Panc1 (cell line): ENCODE results near the gene SLC2A1. TPM values are rescaled to one million over a fixed set of nuclear protein-coding genes. Genes with fewer than 3 reads are reported as not detected.

Experiments
- ATAC-seq: fragments of 200-7000 bp; cut with Tn5 transposase; 2 replicates; pipeline ENCODE4 v1.9.1; 2020; ENCODE audit warnings: mild to moderate bottlenecking, moderate library complexity
- BruUV-seq: library from RNA; stranded (reverse); fragments of 400-500 nt; replicated peaks from 2 replicates; lab custom pipeline; 2021; lab: Mats Ljungman, UMichigan
- CTCF ChIA-PET: fragments of 300-600 bp; sonication (Branson Sonifier 250); formaldehyde crosslinking; loops from one replicate; lab custom pipeline; 2022; ENCODE audit warnings: antibody characterized with exemption; lab: Charles Lee
- POLR2A ChIA-PET: fragments of 300-600 bp; sonication (Branson Sonifier 250); formaldehyde crosslinking; loops from one replicate; lab custom pipeline; 2022; ENCODE audit warnings: antibody characterized with exemption; lab: Charles Lee
- DNase-seq: peaks from one replicate; pipeline ENCODE4 v3.0.0-alpha.2; 2010; ENCODE audit warnings: low read depth, low spot score
- H3K27ac ChIP-seq: 2 replicates; pipeline ENCODE4 v1.5.1; 2011; ENCODE audit warnings: mild to moderate bottlenecking, low read length, inconsistent platforms
- H3K27me3 ChIP-seq: fragments of 200-500 bp; sonication (Bioruptor generic); 2 replicates; pipeline ENCODE4 v1.6.0; 2014; ENCODE audit warnings: low read length, inconsistent platforms; ENCODE audit not compliant: control insufficient read depth, insufficient read depth
- H3K36me3 ChIP-seq: fragments of 200-500 bp; sonication (Bioruptor generic); 2 replicates; pipeline ENCODE4 v1.5.1; 2014; ENCODE audit warnings: inconsistent platforms, mild to moderate bottlenecking, low read length, moderate library complexity; ENCODE audit not compliant: control insufficient read depth, insufficient read depth
- H3K4me1 ChIP-seq: 2 replicates; pipeline ENCODE4 v1.5.1; 2011; ENCODE audit warnings: inconsistent platforms, mild to moderate bottlenecking, low read length, moderate library complexity; ENCODE audit not compliant: control insufficient read depth, insufficient read depth
- H3K4me3 ChIP-seq, 2 experiments: 2 replicates each; pipeline ENCODE4 v1.5.1; 2011 to 2012; ENCODE audit warnings: low read depth in 2 of 2, low read length in 2 of 2, mild to moderate bottlenecking in 2 of 2, inconsistent platforms in 1 of 2, moderate library complexity in 1 of 2
- H3K9me3 ChIP-seq: fragments of 200-500 bp; sonication (Bioruptor generic); 2 replicates; pipeline ENCODE4 v1.5.1; 2014; ENCODE audit warnings: low read depth, mild to moderate bottlenecking, inconsistent platforms, low read length, moderate library complexity; ENCODE audit not compliant: control insufficient read depth, insufficient read depth
- POLR2AphosphoS5 ChIP-seq: IDR thresholded peaks from 2 replicates; pipeline ENCODE4 v1.6.1; 2012; ENCODE audit warnings: mild to moderate bottlenecking, low read depth, low read length, moderate library complexity
- SIN3A ChIP-seq: IDR thresholded peaks from 2 replicates; pipeline ENCODE4 v1.6.1; 2012; ENCODE audit warnings: low read depth, mild to moderate bottlenecking, low read length, moderate library complexity, borderline replicate concordance; ENCODE audit not compliant: insufficient read depth
- TCF7L2 ChIP-seq: IDR thresholded peaks from 2 replicates; pipeline ENCODE4 v1.6.1; 2011; ENCODE audit warnings: mild to moderate bottlenecking, low read depth, low read length, inconsistent platforms
- in situ Hi-C: cut with HindIII; loops from 2 replicates; pipeline ENCODE4 v1.10.0; 2016; ENCODE audit warnings: low sequenced_read_pairs, low pct_unique_long_range_greater_than_20kb
- intact Hi-C: fragments of 100-400 bp; cut with micrococcal nuclease; formaldehyde crosslinking; loops from one replicate; pipeline ENCODE4 v1.10.0; 2022; ENCODE audit not compliant: unreplicated experiment
- total RNA-seq: library from RNA; stranded (reverse); gene quantifications from one replicate; pipeline ENCODE4 v1.2.1, GENCODE V29; 2021; ENCODE audit not compliant: unreplicated experiment
- TF ChIP-seq, protein P1 (sequence below): fragments of 450-650 bp; IDR thresholded peaks from 2 replicates; pipeline ENCODE4 v1.5.1; 2017; ENCODE audit warnings: mild to moderate bottlenecking
- TF ChIP-seq, protein P2 (sequence below), 2 experiments: IDR thresholded peaks; 2 replicates each; pipeline ENCODE4 v1.6.1; 2011 to 2012; ENCODE audit warnings: low read depth in 2 of 2, control low read depth in 1 of 2, low read length in 1 of 2, mild to moderate bottlenecking in 1 of 2, moderate library complexity in 1 of 2; ENCODE audit not compliant: insufficient read depth in 1 of 2

The SLC2A1 gene
- total RNA-seq, 1 experiment from 2014 or later = 32.9 TPM

DNA sequence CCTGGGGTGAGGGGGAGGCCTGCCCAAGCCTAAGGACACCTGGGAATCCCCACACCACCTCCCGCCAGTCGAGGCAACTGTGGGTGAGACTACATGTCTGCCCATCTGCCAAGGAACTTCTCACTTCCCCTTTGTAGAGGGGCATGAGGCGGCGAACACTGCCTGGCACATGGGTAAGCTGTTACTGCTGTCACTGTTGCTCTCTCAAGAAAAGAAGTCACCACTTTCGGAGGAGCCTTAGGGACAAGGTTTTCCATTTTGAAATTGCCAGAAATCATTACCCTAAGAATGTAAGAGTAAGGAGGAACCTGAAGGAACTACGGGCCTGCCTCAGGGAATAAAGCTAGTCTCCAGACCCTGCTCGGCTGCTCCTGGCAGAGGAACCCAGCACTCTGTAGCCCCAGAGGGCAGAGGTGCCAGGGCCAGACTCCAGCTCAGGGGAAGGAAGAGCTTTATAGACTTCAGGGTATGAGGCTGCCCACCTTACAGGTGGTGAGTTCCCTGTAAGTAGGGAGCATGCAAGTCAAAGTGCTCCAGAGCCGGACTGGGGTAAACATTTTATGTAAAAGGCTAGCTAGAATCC is 23.3 kb downstream of the SLC2A1 start:
- no TSS peak for BruUV-seq
- no peaks in the 10 kb centered on the region for H3K36me3 ChIP-seq
- H3K27me3 ChIP-seq = no peaks in the 10 kb centered on the region
- ChIA-PET CTCF (interaction anchor here (1.6 kb wide), 1 partner anchor 138 kb away, joined by 4 read pairs; no protein-coding TSS in a partner anchor), POLR2A (interaction anchor here (0.8 kb wide), 1 partner anchor 18 kb away, joined by 4 read pairs; no protein-coding TSS in a partner anchor)
- H3K4me3 ChIP-seq = no peak overlapping the region
- DNase-seq (no peak), ATAC-seq (no peak)
- H3K27ac ChIP-seq = no peak overlapping the region
- H3K9me3 ChIP-seq = no peaks in the 10 kb centered on the region
- intact Hi-C loops = no loop called here
- H3K4me1 ChIP-seq = peaks cover 16% of the 10 kb centered on the region
- in situ Hi-C loops = no loop called here
- TF ChIP-seq TCF7L2 = no peak
- no peak for TF ChIP-seq SIN3A
- TF ChIP-seq, protein P1, sequence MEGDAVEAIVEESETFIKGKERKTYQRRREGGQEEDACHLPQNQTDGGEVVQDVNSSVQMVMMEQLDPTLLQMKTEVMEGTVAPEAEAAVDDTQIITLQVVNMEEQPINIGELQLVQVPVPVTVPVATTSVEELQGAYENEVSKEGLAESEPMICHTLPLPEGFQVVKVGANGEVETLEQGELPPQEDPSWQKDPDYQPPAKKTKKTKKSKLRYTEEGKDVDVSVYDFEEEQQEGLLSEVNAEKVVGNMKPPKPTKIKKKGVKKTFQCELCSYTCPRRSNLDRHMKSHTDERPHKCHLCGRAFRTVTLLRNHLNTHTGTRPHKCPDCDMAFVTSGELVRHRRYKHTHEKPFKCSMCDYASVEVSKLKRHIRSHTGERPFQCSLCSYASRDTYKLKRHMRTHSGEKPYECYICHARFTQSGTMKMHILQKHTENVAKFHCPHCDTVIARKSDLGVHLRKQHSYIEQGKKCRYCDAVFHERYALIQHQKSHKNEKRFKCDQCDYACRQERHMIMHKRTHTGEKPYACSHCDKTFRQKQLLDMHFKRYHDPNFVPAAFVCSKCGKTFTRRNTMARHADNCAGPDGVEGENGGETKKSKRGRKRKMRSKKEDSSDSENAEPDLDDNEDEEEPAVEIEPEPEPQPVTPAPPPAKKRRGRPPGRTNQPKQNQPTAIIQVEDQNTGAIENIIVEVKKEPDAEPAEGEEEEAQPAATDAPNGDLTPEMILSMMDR = no peak
- TF ChIP-seq, protein P2, sequence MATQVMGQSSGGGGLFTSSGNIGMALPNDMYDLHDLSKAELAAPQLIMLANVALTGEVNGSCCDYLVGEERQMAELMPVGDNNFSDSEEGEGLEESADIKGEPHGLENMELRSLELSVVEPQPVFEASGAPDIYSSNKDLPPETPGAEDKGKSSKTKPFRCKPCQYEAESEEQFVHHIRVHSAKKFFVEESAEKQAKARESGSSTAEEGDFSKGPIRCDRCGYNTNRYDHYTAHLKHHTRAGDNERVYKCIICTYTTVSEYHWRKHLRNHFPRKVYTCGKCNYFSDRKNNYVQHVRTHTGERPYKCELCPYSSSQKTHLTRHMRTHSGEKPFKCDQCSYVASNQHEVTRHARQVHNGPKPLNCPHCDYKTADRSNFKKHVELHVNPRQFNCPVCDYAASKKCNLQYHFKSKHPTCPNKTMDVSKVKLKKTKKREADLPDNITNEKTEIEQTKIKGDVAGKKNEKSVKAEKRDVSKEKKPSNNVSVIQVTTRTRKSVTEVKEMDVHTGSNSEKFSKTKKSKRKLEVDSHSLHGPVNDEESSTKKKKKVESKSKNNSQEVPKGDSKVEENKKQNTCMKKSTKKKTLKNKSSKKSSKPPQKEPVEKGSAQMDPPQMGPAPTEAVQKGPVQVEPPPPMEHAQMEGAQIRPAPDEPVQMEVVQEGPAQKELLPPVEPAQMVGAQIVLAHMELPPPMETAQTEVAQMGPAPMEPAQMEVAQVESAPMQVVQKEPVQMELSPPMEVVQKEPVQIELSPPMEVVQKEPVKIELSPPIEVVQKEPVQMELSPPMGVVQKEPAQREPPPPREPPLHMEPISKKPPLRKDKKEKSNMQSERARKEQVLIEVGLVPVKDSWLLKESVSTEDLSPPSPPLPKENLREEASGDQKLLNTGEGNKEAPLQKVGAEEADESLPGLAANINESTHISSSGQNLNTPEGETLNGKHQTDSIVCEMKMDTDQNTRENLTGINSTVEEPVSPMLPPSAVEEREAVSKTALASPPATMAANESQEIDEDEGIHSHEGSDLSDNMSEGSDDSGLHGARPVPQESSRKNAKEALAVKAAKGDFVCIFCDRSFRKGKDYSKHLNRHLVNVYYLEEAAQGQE (IDR thresholded peaks at IDR 0.05; ENCODE audit: insufficient read depth in 1 of 2, low read depth in 2 of 2, low read length in 1 of 2) = no peak
- no peak for TF ChIP-seq POLR2AphosphoS5

DNA sequence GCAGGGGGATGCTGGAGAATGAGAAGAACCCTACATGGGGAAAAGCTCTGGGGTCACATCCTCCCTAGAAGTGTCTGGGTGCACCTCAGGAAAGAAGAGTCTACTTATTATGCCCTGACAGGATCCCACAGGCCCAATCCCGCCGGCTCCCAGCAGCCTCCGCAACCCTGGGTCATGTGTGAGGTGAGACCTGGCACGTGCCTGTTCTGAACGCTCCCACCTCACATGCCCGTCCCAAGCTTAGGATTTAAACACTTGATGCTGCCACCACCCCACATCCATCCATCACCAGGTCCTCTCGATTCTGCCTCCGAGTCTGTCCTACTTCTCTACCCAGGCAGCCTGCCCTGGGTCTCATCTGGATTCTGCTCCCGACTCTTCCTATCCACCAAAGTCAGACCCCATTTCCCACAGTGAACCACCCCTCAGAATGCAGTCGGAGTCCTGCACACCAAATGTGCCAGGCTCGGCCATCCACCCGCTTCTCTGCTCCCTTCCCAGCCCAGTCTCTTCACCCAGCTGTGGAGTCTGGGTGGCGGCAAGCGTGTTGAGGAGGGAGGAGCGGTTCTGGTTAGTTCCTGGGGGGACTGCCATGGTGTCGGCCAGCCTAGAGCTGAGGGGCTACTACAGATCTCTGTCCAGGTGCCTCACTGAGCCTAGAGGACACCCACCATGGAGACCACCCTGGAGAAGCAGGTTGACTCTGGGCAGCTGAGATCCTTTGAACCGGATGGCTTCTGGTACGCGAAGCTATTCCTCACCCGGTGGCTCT is 23.9 kb downstream of the SLC2A1 start:
- POLR2A ChIA-PET = interaction anchor here (0.8 kb wide), 1 partner anchor 18 kb away, joined by 4 read pairs; no protein-coding TSS in a partner anchor

More for the DNA sequence above, 23.9 kb downstream of the SLC2A1 start:
- intact Hi-C loops (no loop called here), in situ Hi-C loops (no loop called here)
- no peak for DNase-seq
- no peaks in the 10 kb centered on the region for H3K36me3 ChIP-seq
- BruUV-seq = no TSS peak
- CTCF ChIA-PET = interaction anchor here (1.6 kb wide), 1 partner anchor 139 kb away, joined by 4 read pairs; no protein-coding TSS in a partner anchor
- no peak for TF ChIP-seq SIN3A
- H3K4me3 ChIP-seq = no peak overlapping the region
- ATAC-seq = no peak
- no peak overlapping the region for H3K27ac ChIP-seq
- H3K27me3 ChIP-seq = no peaks in the 10 kb centered on the region
- H3K4me1 ChIP-seq = peaks cover 12% of the 10 kb centered on the region; the same call in 1 of the 2 replicates
- H3K9me3 ChIP-seq = no peaks in the 10 kb centered on the region
